NT2/D1 (cell line): Measurements from ENCODE around the gene SATB2.

Experiments
- YY1 ChIP-seq: IDR thresholded peaks from 2 replicates; pipeline ENCODE4 v1.6.1; 2011; ENCODE audit not compliant: insufficient read length, insufficient read depth
- ZNF274 ChIP-seq: IDR thresholded peaks from 2 replicates; pipeline ENCODE4 v1.6.1; 2011; ENCODE audit warnings: mild to moderate bottlenecking, low read depth, low read length

GRCh38 chr2:199484927-199485326 is 27.2 kb upstream of the SATB2 start:
- TF ChIP-seq YY1 (no peak), ZNF274 (no peak)
